ENCODE measurements around the gene LMOD3.

Gene LMOD3

DNA sequence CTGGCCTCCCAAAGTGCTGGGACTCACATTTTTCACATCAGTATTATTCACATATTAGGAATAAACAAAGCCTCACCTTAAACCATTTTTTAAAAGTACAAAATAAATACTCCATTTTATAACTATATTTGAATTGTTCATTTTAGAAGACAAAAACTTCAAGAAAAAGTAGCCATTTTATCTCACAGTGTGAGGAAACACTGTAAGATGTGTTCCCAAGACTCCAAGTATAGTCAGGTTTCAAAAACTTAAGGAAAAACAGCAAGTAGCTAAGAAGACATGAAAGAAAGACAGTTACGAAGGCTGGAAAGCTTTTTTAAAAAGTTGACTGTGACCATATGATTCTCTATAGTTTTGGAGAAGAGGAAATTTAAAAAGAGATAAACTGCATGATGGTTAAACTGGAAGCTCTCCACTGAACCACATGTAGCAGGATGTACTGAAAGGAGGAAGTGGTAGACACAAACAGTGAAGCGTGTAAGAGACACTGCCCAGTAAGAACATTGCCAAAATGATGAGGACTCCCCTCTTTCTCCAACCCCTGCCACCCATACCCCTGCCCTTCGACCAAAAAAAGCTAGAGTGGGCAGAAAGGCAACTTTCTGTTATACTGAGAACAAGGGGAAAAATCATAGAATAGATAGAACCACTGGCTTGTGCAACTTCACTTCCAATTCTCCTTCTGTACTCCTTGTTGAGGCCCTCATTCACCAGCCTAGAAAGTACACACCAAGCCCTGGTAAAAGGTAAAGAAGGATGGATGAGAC, 64.0 kb downstream of the LMOD3 start:
- no peak for DNase-seq (ENCODE audit: low read depth)
